Choroid plexus epithelial cell (primary cell): ENCODE measurements around the gene PDCD1.
A peak's percentile ranks its signal among the peaks of the same experiment; 100 is the strongest.

ENCODE experiments used
- DNase-seq: peaks from one replicate; pipeline ENCODE4 v3.0.0-alpha.2; 2010; ENCODE audit warnings: low read depth
- H3K4me3 ChIP-seq: 2 replicates; pipeline ENCODE4 v1.5.1; 2011; ENCODE audit warnings: low read depth, mild to moderate bottlenecking, control low read depth, low read length, moderate library complexity
- TF ChIP-seq, protein P1 (sequence below): conservative IDR thresholded peaks from 2 replicates; pipeline ENCODE4 v1.5.1; 2011; ENCODE audit warnings: low read depth, mild to moderate bottlenecking, control low read depth, inconsistent platforms, low read length, moderate library complexity

PDCD1 gene

DNA sequence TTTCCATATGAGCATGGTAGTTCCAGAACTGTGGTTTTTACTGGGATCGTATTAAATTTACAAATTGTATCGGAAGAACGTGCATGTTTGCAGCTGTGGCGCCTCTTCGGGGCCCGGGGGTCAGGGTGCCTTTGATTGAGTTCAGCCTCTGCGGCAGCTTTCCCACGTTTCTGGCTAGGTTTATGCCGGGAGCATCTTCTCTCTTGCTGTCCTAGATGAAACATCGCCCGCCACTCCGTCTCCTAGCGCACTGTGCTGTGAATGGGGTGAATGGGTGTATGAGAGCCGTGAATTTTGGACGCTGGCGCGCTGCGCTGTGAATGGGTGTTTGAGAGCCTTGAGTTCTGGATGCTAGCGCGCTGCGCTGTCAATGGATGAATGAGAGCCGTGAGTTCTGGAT, 12.3 kb downstream of the PDCD1 start:
- no peak overlapping the region for H3K4me3 ChIP-seq
- no peak for DNase-seq
- TF ChIP-seq, protein P1, sequence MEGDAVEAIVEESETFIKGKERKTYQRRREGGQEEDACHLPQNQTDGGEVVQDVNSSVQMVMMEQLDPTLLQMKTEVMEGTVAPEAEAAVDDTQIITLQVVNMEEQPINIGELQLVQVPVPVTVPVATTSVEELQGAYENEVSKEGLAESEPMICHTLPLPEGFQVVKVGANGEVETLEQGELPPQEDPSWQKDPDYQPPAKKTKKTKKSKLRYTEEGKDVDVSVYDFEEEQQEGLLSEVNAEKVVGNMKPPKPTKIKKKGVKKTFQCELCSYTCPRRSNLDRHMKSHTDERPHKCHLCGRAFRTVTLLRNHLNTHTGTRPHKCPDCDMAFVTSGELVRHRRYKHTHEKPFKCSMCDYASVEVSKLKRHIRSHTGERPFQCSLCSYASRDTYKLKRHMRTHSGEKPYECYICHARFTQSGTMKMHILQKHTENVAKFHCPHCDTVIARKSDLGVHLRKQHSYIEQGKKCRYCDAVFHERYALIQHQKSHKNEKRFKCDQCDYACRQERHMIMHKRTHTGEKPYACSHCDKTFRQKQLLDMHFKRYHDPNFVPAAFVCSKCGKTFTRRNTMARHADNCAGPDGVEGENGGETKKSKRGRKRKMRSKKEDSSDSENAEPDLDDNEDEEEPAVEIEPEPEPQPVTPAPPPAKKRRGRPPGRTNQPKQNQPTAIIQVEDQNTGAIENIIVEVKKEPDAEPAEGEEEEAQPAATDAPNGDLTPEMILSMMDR: no peak

DNA sequence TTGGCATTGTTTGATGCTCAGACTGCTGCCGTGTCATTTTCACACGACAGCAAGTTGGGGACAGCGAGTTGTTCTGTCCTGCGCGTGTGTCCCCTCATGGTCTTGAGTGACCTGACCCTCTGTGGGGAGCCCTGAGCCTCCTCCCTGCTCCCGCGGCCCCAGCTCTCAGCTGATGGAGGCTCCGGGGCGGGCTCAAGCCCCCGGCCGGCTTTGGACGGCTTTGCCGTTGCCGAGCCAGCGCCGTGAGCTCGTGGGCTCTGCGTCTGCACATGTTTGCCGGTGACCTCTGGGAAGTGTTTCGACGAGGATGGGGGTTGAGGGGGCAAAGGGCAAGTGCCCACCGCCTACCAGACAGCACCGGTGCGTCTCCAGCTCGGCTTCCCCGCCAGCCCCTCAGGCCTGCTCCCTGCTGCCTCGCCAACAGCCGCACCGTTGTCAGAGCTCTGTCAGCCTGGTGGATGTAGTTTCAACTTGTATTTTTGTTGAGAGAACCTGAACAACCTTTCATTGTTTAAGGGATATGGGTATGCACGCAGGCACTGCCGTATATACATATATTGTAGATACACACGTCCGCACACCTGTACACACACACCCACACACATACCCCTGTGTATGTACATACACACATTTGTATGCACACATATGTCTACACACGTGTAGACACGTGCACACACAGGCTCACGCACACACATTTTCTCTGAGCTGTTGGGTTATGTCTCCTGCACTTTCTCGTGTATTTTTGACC, 13.7 kb downstream of the PDCD1 start:
- TF ChIP-seq, protein P1: no peak
- H3K4me3 ChIP-seq: no peak overlapping the region
- no peak for DNase-seq

- TF ChIP-seq, protein P1: no peak
- DNase-seq: peak; percentile 33
- peak overlapping the region; percentile 44 for H3K4me3 ChIP-seq
Observed at GRCh38 chr2:241844066-241844728, 14.5 kb downstream of the PDCD1 start.

DNA sequence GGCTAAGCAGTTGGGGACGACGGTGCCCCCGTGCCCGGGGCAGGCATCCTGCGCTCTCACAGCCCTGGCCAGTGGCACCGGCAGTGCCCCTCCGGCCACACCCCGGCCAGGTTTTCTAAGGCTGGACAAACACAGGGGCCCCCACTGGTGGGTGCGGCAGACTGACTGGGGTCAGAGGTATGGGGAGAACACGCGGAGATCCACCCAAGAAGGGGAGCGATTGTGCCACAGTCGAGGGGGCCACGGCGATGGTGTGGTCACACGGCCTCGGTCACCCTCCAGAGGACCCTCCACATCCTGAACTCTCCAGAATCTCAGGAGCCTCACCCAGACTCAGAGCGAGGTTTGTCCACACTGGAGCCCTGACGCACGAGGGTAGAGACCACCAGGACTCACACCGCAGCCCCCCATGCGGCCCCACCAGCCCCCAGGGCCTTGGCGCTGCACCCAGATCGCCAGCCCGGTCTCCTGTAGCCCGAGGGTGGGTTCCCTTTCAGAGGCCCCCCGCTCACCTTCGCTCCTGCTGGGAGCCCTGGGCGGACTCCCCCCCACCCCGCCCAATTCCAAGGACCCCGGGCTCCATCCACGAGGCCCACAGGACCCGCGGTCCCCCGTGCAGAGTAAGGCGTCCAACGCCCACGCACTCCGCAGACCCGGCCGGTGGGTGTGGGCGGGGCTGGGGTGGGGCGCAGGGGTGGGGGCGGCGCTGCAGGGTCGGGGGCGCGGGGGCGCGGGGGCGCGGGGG, 15.2 kb downstream of the PDCD1 start:
- TF ChIP-seq, protein P1: no peak
- no peak overlapping the region for H3K4me3 ChIP-seq

GRCh38 chr2:241842620-241843211, 16.0 kb downstream of the PDCD1 start:
- H3K4me3 ChIP-seq: no peak overlapping the region
- DNase-seq: no peak
- TF ChIP-seq, protein P1: no peak

More for the DNA sequence above, 15.2 kb downstream of the PDCD1 start:
- no peak for DNase-seq

DNA sequence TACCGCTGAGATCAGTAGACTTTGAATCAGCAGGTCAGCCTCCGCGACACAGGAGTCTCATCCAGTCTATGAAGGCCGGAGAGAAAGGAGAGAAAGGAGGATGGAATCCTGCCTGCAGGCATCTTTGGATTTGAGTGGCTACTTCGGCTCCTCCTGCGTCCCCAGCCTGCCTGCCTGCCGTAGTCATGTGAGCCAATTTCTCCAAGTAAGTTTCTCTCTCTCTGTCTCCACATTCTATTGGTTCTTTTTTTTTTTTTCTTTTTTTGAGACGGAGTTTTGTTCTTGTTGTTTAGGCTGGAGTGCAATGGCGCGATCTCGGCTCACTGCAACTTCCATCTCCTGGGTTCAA, 16.7 kb downstream of the PDCD1 start:
- DNase-seq: no peak
- TF ChIP-seq, protein P1: no peak
- H3K4me3 ChIP-seq: no peak overlapping the region
